C4-2B (cell line): ENCODE measurements around the gene USP37.

ENCODE experiments used
- H3K27ac ChIP-seq: fragments of 450-650 bp; 2 replicates; pipeline ENCODE4 v1.5.1; 2017
- CTCF ChIP-seq: fragments of 450-650 bp; conservative IDR thresholded peaks from 2 replicates; pipeline ENCODE4 v1.5.1; 2017; ENCODE audit warnings: mild to moderate bottlenecking
- ZFX ChIP-seq: fragments of 450-650 bp; IDR thresholded peaks from 2 replicates; pipeline ENCODE4 v1.6.1; 2017

USP37 gene

GRCh38 chr2:218568190-218569037, at the start of gene USP37, which contains the start of gene CNOT9:
Gene USP37 (minus strand): TSS chr2:218568351. CDS start chr2:218558653, 9,698 bp downstream.
Gene CNOT9 (plus strand): TSS chr2:218568839. CDS start chr2:218568955, 116 bp downstream.
- H3K27ac ChIP-seq = peak within 1 kb of the TSS; percentile 88
- TF ChIP-seq ZFX (no peak), CTCF (no peak)

- no peak overlapping the region for H3K27ac ChIP-seq
- TF ChIP-seq CTCF (no peak), ZFX (no peak)
Observed at GRCh38 chr2:218615868-218616315, 47.7 kb upstream of the USP37 start.

GRCh38 chr2:218607436-218608115, 39.4 kb upstream of the USP37 start, which contains the start of gene PLCD4:
Gene PLCD4 (plus strand): TSS chr2:218607899. CDS start chr2:218615740, 7,841 bp downstream.
- no peak within 1 kb of the TSS for H3K27ac ChIP-seq
- TF ChIP-seq CTCF = no peak
- no peak for TF ChIP-seq ZFX

GRCh38 chr2:218605432-218605831, 37.3 kb upstream of the USP37 start:
- H3K27ac ChIP-seq = peak overlapping the region; percentile 34
- TF ChIP-seq ZFX (no peak), CTCF (no peak)

- TF ChIP-seq ZFX = no peak
- no peak for TF ChIP-seq CTCF
- H3K27ac ChIP-seq = no peak overlapping the region
Observed at GRCh38 chr2:218585541-218585940, 17.4 kb upstream of the USP37 start.

GRCh38 chr2:218583983-218584850, 16.1 kb upstream of the USP37 start:
- H3K27ac ChIP-seq = no peak overlapping the region
- no peak for TF ChIP-seq ZFX
- no peak; the same call in 1 of the 2 replicates for TF ChIP-seq CTCF
